HG02973 (cell line): Measurements from ENCODE around the gene DEXI.
"Not testable (repeated sequence)": the region's sequence is repeated elsewhere in the genome, so short reads cannot be mapped to it uniquely, and the experiment has no call there.

Experiments
- ATAC-seq: cut with Tn5 transposase; IDR thresholded peaks from one replicate; pipeline ENCODE4 v1.9.1; 2021; ENCODE audit warnings: moderate library complexity; ENCODE audit not compliant: unreplicated experiment

The DEXI gene

GRCh38 chr16:10929097-10929496, 13.2 kb downstream of the DEXI start:
- ATAC-seq, result not testable (repeated sequence)

- ATAC-seq, result no peak
These were observed 14.7 kb downstream of the DEXI start for GRCh38 chr16:10927497-10928112.

DNA sequence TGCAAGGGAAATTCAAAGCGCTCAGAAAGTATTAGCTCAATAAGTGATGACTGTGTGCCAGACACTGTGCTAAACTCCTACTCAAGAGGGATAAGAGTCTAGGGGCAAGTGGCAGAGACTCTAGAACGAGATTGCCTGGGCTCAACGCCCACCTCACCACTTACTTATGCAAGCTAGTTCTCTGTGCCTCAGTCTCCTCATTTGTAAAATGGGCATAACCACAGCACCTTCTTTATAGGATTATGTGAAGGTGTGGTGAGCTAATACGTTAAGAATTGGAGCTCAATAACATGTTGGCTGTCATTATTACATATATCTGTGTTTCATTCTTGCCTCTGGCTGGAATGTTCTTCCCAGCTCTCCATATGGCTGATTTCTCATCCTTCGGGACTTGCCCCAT, 15.4 kb downstream of the DEXI start:
- ATAC-seq, result no peak

DNA sequence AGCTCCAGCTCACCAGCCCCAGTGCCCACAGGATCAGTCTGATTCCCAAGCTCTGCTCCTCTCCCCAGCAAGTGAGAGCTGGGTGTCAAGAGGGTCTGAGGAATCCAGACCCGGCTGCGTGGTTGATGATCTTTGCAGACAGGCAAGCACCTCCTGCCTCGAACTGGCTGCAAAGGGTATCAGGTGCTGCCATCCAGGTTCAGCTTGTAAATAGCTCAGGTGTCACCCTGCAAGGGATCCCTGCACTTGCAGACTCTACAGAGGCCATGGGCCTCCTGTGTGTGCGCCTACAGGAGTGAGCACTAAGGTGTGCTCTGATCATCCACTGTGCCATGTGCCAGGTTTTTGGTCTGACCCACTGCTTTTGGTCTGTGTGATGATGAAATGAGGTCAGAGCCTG, 16.2 kb downstream of the DEXI start:
- ATAC-seq, result no peak

DNA sequence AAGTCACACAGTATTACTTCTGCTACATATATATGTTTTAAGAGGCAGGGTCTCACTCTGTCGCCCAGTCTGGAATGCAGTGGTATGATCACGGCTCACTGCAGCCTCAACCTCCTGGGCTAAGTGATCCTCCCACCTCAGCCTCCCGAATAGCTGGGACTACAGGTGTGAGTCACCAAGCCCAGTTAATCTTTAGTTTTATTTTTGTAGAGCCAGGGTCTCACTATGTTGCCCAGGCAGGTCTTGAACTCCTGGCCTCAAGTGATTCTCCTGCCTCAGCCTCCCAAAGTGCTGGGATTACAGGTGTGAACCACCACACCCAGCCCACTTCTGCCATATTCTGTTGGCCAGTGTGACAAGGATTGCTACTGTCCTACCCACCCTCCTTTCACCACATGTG, 17.0 kb downstream of the DEXI start:
- not testable (repeated sequence) for ATAC-seq

DNA sequence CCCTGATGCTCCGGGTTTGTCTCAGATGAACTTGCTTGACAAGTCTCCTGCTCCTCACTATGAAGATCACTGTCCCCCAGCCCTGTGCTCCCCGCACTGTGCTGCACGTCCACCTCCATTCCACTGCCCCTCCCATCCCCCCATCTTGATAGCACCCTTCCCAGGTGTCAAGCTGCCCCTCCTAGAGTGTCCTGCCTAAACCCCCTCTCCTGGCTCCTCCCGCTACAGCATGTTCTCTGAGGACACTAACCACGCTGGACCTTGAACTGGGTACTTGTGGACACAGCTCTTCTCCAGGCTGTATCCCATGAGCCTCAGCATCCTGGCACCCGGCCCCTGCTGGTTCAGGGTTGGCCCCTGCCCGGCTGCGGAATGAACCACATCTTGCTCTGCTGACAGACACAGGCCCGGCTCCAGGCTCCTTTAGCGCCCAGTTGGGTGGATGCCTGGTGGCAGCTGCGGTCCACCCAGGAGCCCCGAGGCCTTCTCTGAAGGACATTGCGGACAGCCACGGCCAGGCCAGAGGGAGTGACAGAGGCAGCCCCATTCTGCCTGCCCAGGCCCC, 18.5 kb downstream of the DEXI start:
- ATAC-seq, result no peak

DNA sequence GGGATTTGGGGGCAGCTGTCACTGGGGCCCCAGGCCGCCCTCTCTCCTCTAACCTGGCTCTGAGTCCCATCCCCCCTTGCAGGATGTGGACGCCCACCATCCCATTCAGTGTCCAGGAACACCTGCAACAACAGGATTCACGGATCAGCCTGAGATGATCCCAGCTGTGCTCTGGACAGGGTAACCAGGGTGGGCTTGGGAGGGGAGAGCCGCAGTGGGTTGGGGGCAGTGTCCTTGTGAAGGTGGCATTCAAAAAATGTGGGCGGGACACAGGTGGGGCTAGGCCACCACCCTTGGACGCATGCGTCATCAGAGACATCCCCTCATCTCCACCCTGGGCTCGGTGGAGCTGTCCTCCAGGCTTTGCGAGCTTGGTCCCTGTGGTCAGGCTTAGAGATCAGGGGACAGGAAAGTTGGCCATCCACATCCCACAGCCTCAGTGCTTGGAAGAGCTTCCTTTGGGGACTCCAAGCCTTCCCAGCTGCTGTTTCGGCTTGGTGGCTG, 19.1 kb downstream of the DEXI start:
- ATAC-seq, result no peak

DNA sequence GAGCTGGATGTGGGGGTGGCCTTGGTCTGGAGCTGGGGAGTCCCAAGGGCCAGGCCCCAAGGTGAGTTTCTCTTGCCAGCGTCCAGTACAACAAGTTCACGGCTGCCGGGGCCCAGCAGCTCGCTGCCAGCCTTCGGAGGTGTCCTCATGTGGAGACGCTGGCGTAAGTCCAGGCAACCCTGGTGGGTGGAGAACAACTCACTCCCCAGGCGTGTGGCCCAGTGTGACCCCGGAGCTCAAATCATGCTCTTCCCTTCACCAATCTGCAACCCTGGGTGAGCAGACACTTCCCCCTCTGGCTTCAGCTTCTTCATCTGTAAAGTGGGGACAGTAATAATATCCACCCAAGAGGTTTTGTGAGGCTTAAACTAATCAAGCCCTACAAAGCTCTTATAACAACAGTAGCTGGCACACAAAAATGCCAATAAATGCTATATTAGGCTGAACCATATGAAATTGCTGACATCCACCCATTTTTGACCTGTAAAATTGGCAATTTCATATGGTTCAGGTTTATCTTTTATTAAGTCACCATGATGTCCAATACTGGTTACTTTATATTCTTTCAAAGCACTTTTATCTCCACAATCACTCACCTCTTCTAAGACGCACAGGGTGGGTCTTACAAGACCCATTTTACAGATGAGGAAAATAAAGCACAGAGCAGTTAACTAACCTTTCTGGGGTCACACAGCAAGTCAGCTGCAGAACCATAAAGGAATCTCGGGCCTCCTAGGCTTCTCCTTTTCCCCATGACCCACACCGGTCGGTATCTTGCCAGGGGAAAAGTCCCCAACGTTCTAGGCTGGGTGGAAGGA, 19.7 kb downstream of the DEXI start:
- no peak for ATAC-seq

DNA sequence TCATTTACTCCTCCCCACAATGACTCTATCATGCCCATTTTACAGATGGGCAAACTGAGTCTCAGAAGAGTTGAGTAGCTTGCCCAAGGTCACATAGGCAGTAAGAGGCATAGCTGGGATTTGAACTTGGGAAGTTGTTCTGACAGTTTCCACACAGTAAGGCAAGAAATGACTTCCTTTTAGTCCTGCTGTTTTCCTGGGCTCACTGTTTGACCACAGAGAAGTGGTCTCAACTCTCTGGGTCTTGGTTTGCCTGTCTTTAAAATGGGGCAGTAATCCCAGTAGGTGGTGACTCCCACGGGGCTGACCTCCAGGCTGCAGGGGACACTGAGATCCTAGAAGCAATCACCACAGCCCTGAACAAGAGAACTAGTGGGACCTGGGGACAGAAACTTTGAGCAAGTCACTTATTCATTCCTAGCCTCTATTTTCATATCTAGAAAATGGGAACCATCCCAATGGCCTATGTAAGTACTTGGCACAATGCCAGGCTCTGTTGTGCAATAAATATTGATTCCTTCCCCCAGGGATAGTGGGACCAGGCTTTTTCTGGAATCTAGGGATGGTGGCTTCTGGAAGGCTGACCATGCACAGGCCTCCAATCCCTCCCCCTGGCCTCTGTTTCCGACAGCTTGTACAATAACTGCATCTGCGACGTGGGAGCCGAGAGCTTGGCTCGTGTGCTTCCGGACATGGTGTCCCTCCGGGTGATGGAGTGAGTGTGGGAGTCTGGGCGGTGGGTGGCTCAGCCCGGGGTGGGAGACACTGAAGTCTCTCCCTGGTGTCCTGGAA, 20.5 kb downstream of the DEXI start:
- ATAC-seq, result no peak

DNA sequence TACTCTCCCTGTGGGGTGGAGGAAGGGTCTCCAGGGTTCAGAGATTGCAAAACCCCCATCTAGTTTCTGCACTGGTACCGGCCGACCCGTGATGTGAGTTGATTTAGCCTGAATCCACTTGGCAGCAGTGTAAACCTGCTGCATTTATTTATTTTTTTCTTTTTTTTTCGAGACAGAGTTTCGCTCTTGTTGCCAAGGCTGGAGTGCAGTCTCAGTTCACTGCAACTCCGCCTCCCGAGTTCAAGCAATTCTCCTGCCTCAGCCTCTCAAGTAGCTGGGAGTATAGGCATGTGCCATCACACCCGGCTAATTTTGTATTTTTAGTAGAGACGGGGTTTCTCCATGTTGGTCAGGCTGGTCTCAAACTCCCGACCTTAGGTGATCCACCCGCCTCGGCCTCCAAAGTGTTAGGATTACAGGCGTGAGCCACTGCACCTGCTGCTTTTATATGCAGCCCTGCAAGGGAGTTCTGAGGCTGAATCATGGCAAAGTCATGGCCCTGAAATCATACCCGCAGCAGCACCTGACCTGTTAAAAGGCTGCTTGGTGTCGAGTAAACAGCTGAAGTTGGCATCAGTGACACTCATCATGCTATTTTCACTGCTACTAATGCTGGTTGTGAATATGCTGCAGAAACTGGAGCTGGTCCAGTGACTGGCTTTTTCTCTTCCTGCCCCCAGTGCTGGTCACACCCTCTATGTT, 21.4 kb downstream of the DEXI start:
- no peak for ATAC-seq

- ATAC-seq, result no peak
These were observed 23.3 kb downstream of the DEXI start for GRCh38 chr16:10919003-10919351.

- ATAC-seq, result peak; percentile 53
These were observed 23.8 kb downstream of the DEXI start for GRCh38 chr16:10918294-10919002.

DNA sequence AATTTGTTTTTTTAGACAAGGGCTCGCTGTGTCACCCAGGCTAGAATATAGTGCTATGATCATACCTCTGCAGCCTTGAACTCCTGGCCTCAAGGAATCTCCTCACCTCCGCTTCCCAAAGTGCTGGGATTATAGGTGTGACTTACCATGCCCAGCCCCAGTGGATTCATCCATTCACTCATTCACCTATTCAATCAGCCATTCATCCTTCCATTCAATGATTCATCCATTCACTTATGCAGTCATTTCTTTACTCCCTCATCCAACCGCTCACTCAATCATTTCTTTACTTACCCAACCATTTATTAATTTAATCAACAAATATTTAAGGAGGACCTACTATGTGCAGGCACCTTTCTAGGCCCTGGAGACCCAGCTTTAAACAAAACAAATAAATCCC, 25.7 kb downstream of the DEXI start:
- ATAC-seq, result no peak

DNA sequence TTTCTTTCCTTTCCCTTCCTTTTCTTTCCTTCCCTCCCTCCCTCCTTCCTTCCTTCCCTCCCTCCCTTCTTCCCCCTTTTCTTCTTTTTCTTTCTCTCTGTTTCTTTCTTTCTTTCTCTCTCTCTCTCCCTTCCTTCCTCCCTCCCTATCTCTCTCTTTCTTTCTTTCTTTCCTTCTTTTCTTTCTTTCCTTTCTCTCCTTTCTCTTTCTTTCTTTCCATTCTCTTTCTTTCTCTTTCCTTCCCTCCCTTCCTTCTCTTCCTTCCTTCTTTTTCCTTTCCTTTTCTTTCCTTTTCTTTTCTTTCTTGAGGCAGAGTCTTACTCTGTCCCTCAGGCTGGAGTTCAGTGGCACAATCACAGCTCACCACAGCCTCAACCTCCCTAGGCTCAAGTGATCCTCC, 31.0 kb downstream of the DEXI start:
- no peak for ATAC-seq

DNA sequence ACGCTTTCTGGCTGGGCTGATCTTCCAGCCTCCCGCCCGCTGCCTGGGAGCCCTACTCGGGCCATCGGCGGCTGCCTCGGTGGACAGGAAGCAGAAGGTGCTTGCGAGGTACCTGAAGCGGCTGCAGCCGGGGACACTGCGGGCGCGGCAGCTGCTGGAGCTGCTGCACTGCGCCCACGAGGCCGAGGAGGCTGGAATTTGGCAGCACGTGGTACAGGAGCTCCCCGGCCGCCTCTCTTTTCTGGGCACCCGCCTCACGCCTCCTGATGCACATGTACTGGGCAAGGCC, 34.6 kb downstream of the DEXI start:
- ATAC-seq, result no peak

- ATAC-seq, result no peak
These were observed 35.1 kb downstream of the DEXI start for GRCh38 chr16:10906914-10907756.

DNA sequence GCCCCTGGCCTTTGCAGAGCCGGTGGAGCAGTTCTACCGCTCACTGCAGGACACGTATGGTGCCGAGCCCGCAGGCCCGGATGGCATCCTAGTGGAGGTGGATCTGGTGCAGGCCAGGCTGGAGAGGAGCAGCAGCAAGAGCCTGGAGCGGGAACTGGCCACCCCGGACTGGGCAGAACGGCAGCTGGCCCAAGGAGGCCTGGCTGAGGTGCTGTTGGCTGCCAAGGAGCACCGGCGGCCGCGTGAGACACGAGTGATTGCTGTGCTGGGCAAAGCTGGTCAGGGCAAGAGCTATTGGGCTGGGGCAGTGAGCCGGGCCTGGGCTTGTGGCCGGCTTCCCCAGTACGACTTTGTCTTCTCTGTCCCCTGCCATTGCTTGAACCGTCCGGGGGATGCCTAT, 35.8 kb downstream of the DEXI start:
- ATAC-seq, result no peak

DNA sequence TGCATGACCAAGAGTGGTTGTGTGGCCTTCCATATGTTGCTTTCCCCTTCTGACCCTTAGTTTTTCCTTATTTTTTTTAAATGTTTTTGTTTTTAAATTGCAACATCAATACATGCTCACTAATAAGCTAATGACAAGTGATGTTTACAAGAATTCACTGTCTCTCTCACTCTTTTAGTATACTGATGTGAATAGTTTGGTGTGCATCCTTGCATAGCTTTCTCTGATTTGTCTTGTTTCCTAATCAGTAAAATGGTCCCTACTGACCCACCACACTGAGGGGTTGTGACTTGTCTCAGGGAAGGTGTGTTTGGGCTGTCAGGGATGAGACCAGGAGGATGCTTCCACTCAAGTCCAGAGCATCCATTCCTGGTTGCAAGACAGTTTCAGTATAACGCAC, 39.3 kb downstream of the DEXI start:
- no peak for ATAC-seq

- ATAC-seq, result peak; percentile 49
These were observed 45.1 kb downstream of the DEXI start for GRCh38 chr16:10897134-10897533.

DNA sequence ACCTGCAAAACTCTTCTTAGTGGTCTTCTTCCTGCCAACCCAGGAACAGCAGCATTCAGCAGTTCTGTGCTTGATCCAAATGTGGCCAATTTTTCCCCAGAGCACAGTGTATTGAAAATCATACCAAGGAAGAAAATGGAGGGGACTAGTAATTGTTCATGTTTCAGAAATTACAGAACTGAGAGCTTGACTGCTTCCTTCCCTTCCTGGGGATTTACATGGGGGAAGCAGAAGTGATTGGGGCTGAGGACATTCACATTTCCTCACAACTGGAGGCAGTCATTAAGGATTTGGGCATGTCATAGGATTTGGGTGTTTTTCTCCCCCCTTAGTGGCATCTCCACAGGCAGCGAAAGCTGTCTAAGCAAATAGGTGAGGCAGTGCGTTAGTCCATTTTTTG, 45.5 kb downstream of the DEXI start:
- ATAC-seq, result peak; percentile 7
